ENCODE data around the gene HOXB7.

HOXB7 gene

DNA sequence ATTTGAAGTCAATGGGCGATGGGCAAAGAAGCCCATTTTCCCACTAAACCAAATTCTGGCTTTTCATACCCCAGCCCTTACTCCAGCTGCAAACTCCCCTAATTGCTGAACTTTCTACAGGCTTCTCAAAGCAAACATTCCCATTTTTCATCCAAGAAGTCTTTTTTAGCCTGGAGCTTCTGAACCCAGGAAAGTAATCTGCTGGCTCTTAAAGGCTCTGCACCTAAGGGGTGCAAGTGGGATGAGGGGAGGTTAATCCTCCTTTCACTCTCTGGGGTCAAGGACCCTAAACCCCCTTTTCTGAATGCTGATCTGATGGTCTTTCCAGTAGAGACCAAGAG is 2.4 kb downstream of the HOXB7 start:
- Mint-ChIP-seq H3K27ac (no peak overlapping the region), H3K9me3 (no peaks in the 10 kb centered on the region), H3K36me3 (no peaks in the 10 kb centered on the region), H3K27me3 (peaks cover 98% of the 10 kb centered on the region), H3K4me3 (no peak overlapping the region), H3K4me1 (peaks cover 37% of the 10 kb centered on the region)
- no peak for ATAC-seq

GRCh38 chr17:48606892-48607614 is 3.8 kb downstream of the HOXB7 start:
- Mint-ChIP-seq H3K36me3 (no peaks in the 10 kb centered on the region), H3K9me3 (no peaks in the 10 kb centered on the region), H3K27ac (no peak overlapping the region), H3K4me1 (peaks cover 31% of the 10 kb centered on the region), H3K27me3 (peaks cover 98% of the 10 kb centered on the region), H3K4me3 (no peak overlapping the region)
- ATAC-seq, result no peak

GRCh38 chr17:48605991-48606891 is 4.6 kb downstream of the HOXB7 start:
- Mint-ChIP-seq H3K4me3 (no peak overlapping the region), H3K4me1 (peaks cover 24% of the 10 kb centered on the region), H3K27me3 (peaks cover 98% of the 10 kb centered on the region), H3K27ac (no peak overlapping the region), H3K36me3 (no peaks in the 10 kb centered on the region), H3K9me3 (no peaks in the 10 kb centered on the region)
- ATAC-seq, result no peak

GRCh38 chr17:48605409-48605919 is 5.4 kb downstream of the HOXB7 start:
- no peaks in the 10 kb centered on the region for H3K36me3 Mint-ChIP-seq
- no peaks in the 10 kb centered on the region for H3K9me3 Mint-ChIP-seq
- peaks cover 98% of the 10 kb centered on the region for H3K27me3 Mint-ChIP-seq
- no peak overlapping the region for H3K27ac Mint-ChIP-seq
- ATAC-seq, result no peak
- no peak overlapping the region for H3K4me3 Mint-ChIP-seq
- H3K4me1 Mint-ChIP-seq, result peaks cover 16% of the 10 kb centered on the region

- no peak within 1 kb of the TSS for H3K4me3 Mint-ChIP-seq
- no peak within 1 kb of the TSS for H3K27ac Mint-ChIP-seq
- no peaks in the 10 kb centered on the region for H3K9me3 Mint-ChIP-seq
- ATAC-seq, result no peak
- peaks cover 100% of the 10 kb centered on the region for H3K27me3 Mint-ChIP-seq
- H3K36me3 Mint-ChIP-seq, result no peaks in the 10 kb centered on the region
- H3K4me1 Mint-ChIP-seq, result peaks cover 15% of the 10 kb centered on the region
Measured at GRCh38 chr17:48604770-48605329, 6.0 kb downstream of the HOXB7 start, which contains the start of gene HOXB6. Gene HOXB6 (minus strand): TSS chr17:48604986. CDS start chr17:48598150, 6,836 bp downstream.

DNA sequence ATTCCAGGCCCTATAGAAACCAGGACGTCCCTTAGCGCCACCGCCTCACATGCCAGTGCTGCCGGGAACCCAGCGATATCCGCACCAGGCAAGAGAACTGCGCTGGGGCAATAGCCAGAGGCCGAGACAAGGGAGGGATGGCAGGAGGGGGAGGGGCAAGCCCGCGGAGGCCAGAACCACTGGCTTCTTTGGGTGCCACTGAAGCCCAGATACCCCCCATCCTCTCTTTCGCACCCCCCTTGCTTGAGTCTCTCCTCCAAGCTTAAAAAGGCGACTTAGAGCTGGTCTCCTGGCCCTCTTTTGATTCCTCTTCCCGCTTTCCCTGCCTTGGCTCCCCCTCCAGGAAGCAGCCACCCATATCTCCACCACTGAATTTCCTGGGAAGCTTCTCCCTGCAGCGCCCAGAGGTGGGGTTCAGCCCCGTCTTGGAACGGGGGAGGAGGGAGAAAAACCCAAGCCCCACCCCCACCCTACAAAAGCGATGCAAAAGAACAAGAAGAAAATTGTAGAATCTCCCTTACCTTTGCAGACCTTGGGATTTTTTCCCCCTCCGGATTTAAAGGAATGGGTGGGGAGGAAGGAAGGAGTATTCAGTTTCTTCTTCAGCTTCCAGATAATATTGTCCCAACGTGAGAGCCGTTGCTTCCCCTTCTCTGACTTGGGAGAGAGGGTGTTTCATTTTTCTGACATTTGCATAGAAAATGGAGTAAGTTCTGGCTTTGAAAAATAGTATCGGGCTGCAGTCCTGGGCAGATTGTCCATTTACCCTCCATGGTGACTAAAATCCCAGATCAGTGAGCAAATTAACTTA is 6.7 kb downstream of the HOXB7 start:
- no peak for ATAC-seq
- Mint-ChIP-seq H3K9me3 (no peaks in the 10 kb centered on the region), H3K4me3 (no peak overlapping the region), H3K4me1 (peaks cover 15% of the 10 kb centered on the region), H3K36me3 (no peaks in the 10 kb centered on the region), H3K27me3 (peaks cover 100% of the 10 kb centered on the region), H3K27ac (no peak overlapping the region)

DNA sequence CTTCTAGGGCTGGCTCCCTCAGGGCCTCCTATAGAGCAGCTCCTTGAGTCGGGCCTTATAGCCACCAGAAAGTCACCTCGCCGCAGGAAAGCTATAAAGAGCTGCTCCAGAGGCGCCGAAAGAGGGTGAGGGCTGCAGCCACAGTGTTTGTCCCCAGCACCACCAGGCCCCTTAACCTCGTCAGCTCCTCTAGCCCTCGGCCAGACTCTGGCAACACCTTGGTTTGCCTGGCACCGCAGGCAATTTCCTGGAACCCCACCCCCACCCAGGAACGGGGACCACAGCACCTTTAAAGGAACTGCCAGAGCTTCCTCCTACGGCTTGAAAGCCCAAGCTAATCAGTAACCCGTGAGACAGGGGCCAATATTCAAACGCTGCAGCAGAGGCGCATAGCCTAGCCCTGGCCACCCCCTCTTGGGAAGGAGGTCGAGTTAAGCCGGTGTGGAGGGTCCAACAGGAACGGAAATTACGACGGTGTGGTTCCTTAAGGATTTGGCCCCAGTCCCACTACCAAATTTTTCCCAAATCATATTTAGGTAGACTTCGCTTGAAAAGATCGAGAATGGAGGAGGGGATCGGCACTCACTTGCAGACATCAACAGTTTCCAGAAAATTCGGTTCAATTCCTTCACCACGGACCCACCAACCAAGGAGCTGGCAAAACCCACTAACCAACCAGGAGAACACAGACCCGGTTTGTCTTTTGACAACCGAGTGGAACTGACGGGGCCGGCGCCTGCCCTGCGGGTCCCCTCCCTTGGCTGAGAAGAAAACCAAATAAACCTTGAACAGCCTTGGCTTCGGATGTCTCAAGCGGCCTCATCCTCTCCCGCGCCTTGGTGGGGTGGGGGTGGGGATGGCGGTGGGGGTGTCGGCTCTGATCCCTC is 9.0 kb downstream of the HOXB7 start:
- no peak for ATAC-seq
- peaks cover 100% of the 10 kb centered on the region for H3K27me3 Mint-ChIP-seq
- no peak overlapping the region for H3K27ac Mint-ChIP-seq
- no peaks in the 10 kb centered on the region for H3K9me3 Mint-ChIP-seq
- H3K4me1 Mint-ChIP-seq, result peaks cover 23% of the 10 kb centered on the region
- no peaks in the 10 kb centered on the region for H3K36me3 Mint-ChIP-seq
- H3K4me3 Mint-ChIP-seq, result no peak overlapping the region

GRCh38 chr17:48601207-48601538 is 9.6 kb downstream of the HOXB7 start:
- H3K27ac Mint-ChIP-seq, result no peak overlapping the region
- H3K4me3 Mint-ChIP-seq, result no peak overlapping the region
- H3K27me3 Mint-ChIP-seq, result peaks cover 100% of the 10 kb centered on the region
- no peaks in the 10 kb centered on the region for H3K9me3 Mint-ChIP-seq
- no peak for ATAC-seq
- peaks cover 29% of the 10 kb centered on the region for H3K4me1 Mint-ChIP-seq
- no peaks in the 10 kb centered on the region for H3K36me3 Mint-ChIP-seq

- peaks cover 31% of the 10 kb centered on the region for H3K4me1 Mint-ChIP-seq
- H3K27ac Mint-ChIP-seq, result no peak overlapping the region
Measured at GRCh38 chr17:48600244-48601098, 10.3 kb downstream of the HOXB7 start.

DNA sequence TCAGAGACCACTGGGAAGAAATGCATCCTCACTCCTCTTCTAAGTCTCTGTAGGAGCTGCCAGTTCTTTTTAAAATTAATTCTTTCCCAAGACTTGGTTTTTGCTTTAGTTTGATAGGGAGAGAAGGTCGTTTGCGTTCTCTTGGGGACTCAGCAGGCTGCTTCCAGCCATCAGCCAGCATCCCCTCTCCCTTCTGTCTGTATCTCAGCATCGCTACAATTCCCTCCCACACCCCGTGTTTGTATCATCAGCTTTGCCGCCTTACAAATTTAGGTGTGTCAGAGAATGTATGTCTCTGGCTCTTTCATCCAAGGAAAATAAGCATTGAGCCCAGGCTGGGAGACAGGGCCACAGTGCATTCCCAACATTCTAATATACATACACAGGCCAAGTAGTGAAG is 11.5 kb downstream of the HOXB7 start:
- Mint-ChIP-seq H3K27me3 (peaks cover 100% of the 10 kb centered on the region), H3K4me3 (no peak overlapping the region), H3K27ac (no peak overlapping the region)

More at GRCh38 chr17:48600244-48601098, 10.3 kb downstream of the HOXB7 start:
- Mint-ChIP-seq H3K9me3 (no peaks in the 10 kb centered on the region), H3K27me3 (peaks cover 100% of the 10 kb centered on the region), H3K36me3 (no peaks in the 10 kb centered on the region), H3K4me3 (no peak overlapping the region)
- no peak for ATAC-seq

DNA sequence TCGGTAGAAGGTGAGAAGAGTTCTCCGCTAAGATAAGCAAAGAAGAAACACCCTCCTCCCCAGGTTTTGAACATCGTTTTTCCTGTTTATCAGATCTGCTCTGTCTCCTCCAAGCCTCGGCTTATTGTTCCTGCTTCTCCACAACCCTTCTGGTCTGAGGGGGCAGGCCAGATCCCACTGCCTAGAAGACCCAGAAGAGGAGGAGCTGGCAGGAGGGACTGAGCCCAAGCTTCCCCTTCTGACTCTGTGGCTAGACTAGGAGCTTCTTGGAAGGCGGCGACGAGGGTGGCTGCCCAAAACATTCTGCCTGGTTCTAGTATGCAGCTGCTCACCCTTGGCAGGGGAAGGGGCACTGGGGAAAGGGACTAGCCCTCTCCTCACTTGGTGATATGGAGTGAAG is 12.1 kb downstream of the HOXB7 start:
- Mint-ChIP-seq H3K4me1 (peaks cover 35% of the 10 kb centered on the region), H3K36me3 (no peaks in the 10 kb centered on the region), H3K27ac (no peak overlapping the region), H3K4me3 (no peak overlapping the region), H3K27me3 (peaks cover 100% of the 10 kb centered on the region), H3K9me3 (no peaks in the 10 kb centered on the region)
- no peak for ATAC-seq

More for the DNA sequence above, 11.5 kb downstream of the HOXB7 start:
- Mint-ChIP-seq H3K9me3 (no peaks in the 10 kb centered on the region), H3K4me1 (peaks cover 31% of the 10 kb centered on the region), H3K36me3 (no peaks in the 10 kb centered on the region)
- no peak for ATAC-seq

GRCh38 chr17:48597778-48598631 is 12.8 kb downstream of the HOXB7 start:
- peak overlapping the region; percentile 70 for H3K4me3 Mint-ChIP-seq
- peak overlapping the region; percentile 13 for H3K27ac Mint-ChIP-seq
- H3K27me3 Mint-ChIP-seq, result peaks cover 100% of the 10 kb centered on the region
- no peaks in the 10 kb centered on the region for H3K36me3 Mint-ChIP-seq
- no peaks in the 10 kb centered on the region for H3K9me3 Mint-ChIP-seq
- ATAC-seq, result peak; percentile 66
- H3K4me1 Mint-ChIP-seq, result peaks cover 42% of the 10 kb centered on the region

- Mint-ChIP-seq H3K27ac (peak overlapping the region; percentile 13), H3K9me3 (no peaks in the 10 kb centered on the region), H3K4me1 (peaks cover 44% of the 10 kb centered on the region), H3K4me3 (peak overlapping the region; percentile 70), H3K36me3 (no peaks in the 10 kb centered on the region), H3K27me3 (peaks cover 100% of the 10 kb centered on the region)
- no peak for ATAC-seq
Measured at GRCh38 chr17:48597528-48597777, 13.4 kb downstream of the HOXB7 start.

Measured in stimulated activated memory B cell treated with anti-CD40 and anti-IgM and Interleukin-4, amounts not matched to agents 10 μg/mL and 1 μg/mL and 100 μg/mL, for 72 hours (primary cell).